Fibroblast of pulmonary artery (primary cell): ENCODE measurements around the gene PACS2.
"Not testable (repeated sequence)": the region's sequence is repeated elsewhere in the genome, so short reads cannot be mapped to it uniquely, and the experiment has no call there.

Experiments used
- DNase-seq: peaks from one replicate; pipeline ENCODE4 v3.0.0-alpha.2; 2010; ENCODE audit warnings: low read depth
- H3K4me3 ChIP-seq: replicated peaks from 2 replicates; pipeline ENCODE4 v1.5.1; 2011; ENCODE audit warnings: low read depth, mild to moderate bottlenecking, control low read depth, low read length, moderate library complexity
- CTCF ChIP-seq: IDR thresholded peaks from 2 replicates; pipeline ENCODE4 v1.5.1; 2011; ENCODE audit warnings: mild to moderate bottlenecking, control low read depth, low read length, inconsistent platforms; ENCODE audit errors: missing control alignments

Gene PACS2

DNA sequence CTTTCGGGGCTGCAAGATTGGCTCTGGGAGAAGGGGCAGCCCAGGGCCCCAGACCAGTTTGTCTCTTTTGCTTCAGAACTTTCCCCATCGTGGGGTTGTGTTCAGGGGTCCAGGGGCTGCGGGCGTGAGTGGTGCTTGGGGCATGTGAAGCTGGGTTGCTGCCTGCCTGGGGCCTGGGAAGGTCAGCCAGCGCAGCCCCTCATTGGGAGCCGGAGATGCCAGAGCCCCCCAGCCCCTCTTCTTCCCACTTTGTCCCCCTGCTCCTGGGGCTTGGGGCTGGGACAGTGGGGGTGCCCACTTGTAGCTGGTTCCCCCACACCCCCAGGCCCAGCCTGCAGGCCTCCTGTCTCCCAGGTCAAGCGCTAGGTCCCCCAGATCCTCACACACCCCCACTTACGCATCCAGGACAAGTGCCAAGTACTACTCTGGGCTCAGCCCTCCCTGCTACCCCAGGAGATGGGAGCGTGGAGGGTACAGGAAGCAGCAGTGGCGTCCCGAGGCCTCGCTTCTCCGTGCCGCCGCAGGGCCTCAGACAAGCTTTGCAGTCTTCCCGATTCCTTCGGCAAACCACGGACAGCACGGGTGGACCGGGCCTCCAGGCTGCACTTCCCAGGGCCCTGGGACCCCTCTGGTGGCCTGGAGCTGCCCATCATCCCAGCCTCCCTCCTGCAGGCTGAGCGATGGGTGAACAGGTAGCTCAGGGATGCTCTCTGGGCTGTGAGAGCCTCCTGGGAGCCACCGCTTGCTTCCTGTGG lies 41.5 kb downstream of the PACS2 start:
- no peak overlapping the region for H3K4me3 ChIP-seq
- TF ChIP-seq CTCF = no peak
- DNase-seq = no peak

DNA sequence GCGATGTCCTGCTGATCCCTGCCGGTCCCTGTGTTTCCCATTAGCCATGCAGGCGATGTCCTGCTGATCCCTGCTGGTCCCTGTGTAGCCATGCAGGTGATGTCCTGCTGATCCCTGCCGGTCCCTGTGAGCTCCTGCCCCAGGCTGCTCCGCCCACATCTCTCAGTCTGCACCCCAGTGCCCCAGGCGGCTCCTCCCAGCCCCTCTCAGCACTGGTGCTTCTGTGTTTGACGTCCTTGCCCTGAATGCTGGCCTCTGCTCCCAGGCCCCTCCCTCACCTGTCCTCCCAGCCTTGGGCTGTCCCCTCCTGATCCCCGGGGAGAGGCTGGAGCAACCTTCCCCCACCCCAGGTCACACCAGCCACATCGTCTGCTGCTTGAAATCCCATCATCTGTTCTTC lies 42.4 kb downstream of the PACS2 start:
- TF ChIP-seq CTCF = no peak
- no peak overlapping the region for H3K4me3 ChIP-seq
- DNase-seq = no peak

GRCh38 chr14:105357626-105358025 lies 43.1 kb downstream of the PACS2 start:
- DNase-seq = no peak
- TF ChIP-seq CTCF = no peak
- H3K4me3 ChIP-seq = no peak overlapping the region

DNA sequence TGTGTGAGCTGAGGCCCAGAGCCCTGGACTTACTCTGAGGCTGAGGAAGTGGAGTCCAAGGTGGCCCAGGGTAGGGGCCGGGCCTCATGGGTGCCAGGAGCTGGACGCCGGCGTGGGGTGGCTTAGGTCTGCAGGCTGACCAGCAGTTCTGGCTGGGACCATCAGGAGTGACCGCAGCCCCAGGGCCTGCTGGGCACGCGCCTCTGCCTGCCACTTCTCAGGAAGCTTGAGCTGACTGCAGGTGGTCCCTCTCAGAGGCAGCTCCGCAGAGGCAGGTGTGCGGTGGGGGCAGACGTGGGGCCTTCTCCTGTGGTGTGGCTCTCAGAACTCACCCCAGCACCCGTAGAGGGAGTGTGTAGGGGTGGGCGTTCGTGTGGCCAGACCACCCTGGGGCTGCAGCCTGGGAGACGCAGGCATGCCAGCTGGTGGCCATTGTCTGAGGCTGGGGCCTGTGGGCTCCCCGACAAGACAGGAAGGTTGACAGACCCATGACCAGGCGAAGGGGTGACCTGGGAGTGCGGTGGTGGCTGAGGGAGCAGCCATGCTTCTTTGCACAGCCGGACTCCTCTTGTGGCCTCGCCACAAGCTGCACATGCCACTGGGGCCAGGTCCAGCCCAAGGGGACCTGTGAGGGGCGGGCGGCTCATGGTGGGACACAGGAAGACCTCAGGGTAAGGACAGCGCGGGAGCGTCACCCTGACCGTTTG lies 43.7 kb downstream of the PACS2 start:
- no peak for TF ChIP-seq CTCF
- no peak overlapping the region for H3K4me3 ChIP-seq
- DNase-seq = no peak

DNA sequence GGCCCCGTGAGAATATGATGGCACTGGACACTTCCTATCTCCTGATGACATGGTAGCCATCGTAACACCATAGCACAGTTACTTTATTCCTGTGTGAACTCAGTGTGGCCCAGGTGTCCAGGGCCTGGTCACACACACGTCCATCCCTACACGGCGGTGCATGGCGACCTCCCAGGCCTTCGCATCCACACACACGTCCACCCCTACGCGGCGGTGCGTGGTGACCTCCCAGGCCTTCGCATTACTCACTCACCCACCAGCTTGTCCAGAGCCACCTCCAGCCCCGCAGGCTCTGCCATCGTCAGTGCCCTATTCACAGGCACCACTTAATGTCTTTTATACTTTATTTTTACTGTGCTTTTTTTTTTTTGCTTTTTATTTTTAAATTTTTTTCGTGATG lies 44.4 kb downstream of the PACS2 start:
- TF ChIP-seq CTCF = no peak
- no peak for DNase-seq
- no peak overlapping the region for H3K4me3 ChIP-seq

GRCh38 chr14:105361412-105361811 lies 46.9 kb downstream of the PACS2 start:
- H3K4me3 ChIP-seq, DNase-seq: not testable (repeated sequence)

DNA sequence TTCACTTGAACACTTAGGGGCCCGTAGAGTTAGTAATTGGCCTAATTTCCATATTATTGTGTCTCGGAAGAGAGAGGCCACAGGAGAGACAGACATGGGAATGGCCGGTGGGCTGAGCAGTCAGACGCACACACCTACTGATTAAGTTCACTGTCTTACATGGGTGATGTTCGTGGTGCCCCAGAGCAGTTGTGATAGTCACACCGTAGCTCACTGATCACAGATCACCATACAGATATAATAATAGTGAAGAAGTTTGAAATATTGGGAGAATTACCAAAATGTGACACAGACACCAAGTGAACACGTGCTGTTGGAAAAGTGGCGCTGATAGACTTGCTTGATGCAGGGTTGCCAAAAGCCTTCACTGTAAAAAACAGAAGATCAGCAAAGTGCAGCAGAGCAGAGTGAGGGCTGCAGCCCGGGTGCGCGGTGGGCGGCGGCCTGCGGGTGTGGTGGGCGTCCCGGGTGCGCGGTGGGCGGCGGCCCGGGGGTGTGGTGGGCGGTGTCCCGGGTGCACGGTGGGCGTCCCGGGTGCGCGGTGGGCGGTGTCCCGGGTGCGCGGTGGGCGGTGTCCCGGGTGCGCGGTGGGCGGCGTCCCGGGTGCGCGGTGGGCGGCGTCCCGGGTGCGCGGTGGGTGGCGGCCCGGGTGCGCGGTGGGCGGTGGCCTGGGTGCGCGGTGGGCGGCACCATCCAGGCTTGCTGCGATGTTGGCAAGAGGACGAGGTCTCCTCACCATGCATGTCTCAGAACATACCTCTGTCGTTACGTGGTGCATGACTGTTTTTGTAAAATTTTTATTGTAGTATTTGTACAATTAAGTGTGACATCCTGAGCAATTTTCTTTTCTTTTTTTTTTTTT lies 49.5 kb downstream of the PACS2 start:
- DNase-seq = peak; percentile 47
- no peak overlapping the region for H3K4me3 ChIP-seq

More for the DNA sequence above, 49.5 kb downstream of the PACS2 start:
- no peak for TF ChIP-seq CTCF
